MM.1S (cell line): ENCODE measurements around the gene ZFTA.

Source experiments
- EZH2 ChIP-seq: fragments of 300-600 bp; sonication (generic); optimal IDR thresholded peaks from 2 replicates; pipeline ENCODE3; 2017; ENCODE audit warnings: low read depth, mild to moderate bottlenecking, antibody characterized with exemption, low read length, mixed read lengths
- EZH2phosphoT487 ChIP-seq: fragments of 300-600 bp; sonication (generic); IDR thresholded peaks from 2 replicates; pipeline ENCODE4 v1.6.1; 2018; ENCODE audit warnings: antibody characterized with exemption, low read length
- TF ChIP-seq, protein P1 (sequence below): fragments of 300-600 bp; sonication (generic); IDR thresholded peaks from 2 replicates; pipeline ENCODE4 v1.5.1; 2016; ENCODE audit warnings: antibody characterized with exemption, low read length, mixed read lengths

DNA sequence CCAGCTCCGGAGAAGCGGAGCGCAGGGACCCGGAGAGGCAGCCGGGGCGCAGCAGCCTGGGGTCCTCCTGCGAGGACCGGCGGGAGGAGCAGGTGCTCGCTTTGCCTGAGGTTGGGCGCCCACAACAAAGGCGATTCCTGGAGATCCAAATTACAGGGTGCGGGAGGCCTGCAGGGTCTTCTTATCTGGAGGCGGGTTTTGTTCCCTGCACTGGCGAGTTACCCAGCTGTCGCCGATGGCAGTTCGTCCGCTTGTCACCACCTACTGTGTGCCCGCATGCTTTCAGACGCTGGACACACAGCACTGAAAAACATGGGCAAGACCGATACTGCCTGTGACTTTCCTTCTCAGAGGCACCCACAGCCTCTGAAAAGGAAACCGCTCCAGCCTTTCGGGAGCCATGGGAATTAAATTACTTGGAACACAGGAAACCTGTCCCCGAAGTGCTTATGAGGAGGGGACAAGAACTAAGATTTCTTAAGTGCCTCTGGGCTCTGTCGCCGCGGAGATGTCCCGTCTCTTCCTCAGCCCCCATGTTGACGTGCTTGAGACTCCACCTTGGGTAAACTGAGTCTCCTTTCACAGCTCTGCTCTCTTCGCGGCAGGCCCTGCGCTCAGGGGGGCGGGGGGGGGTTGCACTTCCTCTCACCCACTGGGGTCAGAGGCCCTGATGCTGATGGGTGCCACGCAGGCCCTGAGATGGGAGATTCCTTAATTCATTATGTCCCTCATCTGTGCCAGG, 1.3 kb upstream of the ZFTA start:
- TF ChIP-seq, protein P1, sequence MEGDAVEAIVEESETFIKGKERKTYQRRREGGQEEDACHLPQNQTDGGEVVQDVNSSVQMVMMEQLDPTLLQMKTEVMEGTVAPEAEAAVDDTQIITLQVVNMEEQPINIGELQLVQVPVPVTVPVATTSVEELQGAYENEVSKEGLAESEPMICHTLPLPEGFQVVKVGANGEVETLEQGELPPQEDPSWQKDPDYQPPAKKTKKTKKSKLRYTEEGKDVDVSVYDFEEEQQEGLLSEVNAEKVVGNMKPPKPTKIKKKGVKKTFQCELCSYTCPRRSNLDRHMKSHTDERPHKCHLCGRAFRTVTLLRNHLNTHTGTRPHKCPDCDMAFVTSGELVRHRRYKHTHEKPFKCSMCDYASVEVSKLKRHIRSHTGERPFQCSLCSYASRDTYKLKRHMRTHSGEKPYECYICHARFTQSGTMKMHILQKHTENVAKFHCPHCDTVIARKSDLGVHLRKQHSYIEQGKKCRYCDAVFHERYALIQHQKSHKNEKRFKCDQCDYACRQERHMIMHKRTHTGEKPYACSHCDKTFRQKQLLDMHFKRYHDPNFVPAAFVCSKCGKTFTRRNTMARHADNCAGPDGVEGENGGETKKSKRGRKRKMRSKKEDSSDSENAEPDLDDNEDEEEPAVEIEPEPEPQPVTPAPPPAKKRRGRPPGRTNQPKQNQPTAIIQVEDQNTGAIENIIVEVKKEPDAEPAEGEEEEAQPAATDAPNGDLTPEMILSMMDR, result no peak
- TF ChIP-seq EZH2phosphoT487 (no peak), EZH2 (no peak)
